DMS79 (cell line): ENCODE results near the gene PTPRG.

Experiments
- DNase-seq: peaks from one replicate; lab custom pipeline; 2025; lab: John Stamatoyannopoulos, UW

The PTPRG gene

DNA sequence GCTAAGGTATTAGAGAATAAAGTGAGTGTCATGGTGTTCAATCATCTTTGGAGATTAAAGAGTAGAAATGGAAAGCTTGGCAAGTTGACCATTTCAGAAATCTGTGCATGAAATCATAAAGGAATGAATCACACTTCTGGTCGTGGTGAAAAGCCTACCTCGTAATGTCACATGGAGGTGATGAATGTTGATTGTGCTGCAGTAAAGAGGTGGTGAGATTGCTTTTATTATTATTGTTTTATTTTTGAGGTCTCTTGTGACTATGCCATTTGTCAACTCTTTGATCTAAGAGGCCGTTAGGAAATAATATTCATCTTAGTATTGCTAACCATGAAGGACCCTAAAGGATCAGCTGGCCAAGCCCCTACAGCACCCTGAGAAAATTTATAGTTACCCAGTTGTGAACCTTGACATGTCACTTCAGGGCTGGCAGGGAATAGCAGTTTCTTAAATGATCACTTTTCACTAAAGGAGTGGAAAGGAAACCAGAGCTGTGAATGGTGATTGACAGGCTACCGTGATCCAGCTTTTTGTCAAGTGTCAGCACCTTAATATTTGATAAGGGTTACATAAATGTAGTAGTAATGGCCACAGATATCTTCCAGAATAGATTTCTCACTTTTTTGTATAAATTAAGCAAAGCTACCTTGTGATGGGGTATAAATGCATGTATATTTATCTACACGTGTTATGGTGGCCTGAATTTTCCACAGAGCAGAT is 203.9 kb downstream of the PTPRG start:
- DNase-seq = no peak

- no peak for DNase-seq
Measured at GRCh38 chr3:61768284-61769037, 207.1 kb downstream of the PTPRG start.

DNA sequence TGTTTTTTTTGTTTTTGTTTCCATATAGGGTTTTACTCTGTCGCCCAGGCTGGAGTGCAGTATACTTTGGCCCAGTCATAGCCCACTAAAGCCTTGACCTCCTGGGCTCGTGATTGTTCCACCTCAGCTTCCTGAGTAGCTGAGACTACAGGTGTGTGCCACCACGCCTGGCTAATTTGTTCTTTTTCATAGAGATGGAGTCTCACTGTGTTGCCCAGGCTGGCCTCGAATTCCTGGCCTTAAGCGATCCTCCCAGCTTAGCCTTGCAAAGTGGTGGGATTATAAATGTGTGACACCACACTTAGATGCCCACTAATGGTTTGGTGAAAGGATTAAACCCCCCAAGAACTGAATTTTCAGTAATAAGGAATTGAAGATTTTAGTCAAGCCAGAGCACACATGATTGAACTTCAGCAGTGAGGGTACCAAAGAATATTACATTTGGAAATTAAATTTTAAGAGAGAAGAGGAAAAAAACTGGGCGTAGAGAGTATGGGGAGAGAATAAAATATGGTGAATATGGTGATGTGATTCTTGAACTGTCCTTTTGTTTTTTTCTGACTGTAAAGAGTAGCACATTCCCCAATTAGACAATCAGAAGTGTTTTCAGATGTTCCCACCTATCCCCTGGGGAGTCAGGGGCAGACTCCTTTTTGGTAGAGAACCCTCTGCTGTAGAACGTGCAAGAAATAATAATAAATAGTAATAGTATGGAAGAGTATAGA is 208.1 kb downstream of the PTPRG start:
- DNase-seq = no peak

DNA sequence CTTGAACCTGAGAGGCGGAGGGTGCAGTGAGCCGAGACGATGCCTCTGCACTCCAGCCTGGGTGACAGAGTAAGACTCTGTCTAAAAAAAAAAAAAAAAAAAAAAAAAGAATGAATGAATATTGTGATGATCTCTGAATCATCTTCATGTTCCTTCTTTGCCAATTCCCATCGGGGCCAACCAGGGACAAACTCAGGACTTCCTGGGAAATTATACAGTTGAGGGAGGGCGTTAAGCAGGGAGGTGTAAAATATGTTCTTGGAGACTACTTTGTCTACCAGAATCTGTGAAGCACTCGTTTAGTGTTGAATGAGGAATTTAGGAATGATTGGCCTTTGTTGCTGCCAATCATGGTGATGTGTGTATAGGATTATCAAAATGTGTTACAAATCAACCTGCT is 210.6 kb downstream of the PTPRG start:
- DNase-seq = no peak

DNA sequence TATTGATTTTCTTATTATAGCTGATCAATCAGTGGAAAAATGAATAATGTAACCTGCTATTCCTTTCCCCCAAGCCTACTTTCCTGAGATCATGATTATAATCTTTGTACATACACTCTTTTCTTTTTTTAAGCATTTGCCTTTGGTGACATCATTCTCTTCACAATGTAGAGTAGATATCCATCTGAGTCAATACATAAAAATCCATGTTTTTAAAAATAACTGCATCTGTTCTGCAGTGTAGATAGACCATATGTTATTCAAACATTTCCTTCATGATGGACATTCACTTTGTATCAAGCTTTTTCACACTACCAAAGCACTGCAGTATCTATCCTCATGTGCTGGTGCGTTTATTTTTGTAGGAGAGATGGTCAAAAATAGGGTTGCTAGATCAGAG is 211.1 kb downstream of the PTPRG start:
- DNase-seq = no peak

DNA sequence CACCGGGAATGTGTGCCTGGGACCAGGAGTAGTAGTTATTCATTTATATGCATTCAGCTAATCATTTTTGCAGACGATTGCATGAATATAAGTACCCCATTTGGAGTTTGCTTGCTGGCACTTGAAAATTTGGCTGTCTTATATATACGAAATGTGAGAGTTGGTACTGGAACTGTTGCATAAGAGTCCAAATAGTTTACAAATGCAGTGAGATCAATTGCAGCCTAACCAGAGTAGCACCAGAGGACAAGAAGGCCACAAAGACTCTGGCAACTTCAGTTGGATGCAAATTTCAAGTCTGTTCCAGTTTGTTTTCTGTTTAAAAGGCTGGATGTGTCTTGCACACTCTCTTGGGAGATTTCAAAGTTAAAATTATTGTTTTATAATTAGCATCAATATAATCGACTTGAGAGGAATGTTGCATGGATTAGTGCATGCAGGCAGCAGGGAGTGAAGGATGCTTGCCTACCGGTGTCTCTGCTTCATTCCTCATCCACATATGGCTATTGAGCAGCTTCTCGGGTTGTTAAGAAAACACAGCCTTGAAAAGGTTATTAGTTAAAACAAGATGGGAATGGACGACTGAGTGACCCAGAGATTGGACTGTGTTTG is 213.0 kb downstream of the PTPRG start:
- DNase-seq = no peak

DNA sequence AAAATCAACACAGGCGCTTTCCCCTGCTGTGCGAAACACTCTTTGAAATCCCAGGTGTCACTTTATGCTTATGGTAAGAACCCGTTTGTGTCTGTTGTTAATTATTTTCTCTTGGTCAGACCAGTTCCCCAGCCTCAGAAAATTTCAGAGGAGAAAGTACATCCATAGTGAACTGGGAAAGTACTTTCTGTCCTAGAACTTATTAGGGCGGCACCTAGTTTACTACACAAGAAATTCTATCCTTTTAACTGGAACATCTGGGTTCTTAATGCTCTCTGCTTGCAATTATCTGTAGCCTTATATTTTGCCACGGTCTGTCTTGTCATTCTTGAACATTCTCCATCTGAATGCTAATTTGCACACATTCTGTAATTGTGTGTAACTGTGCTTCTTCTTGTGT is 215.0 kb downstream of the PTPRG start:
- no peak for DNase-seq

GRCh38 chr3:61777483-61777882 is 216.1 kb downstream of the PTPRG start:
- DNase-seq = no peak

DNA sequence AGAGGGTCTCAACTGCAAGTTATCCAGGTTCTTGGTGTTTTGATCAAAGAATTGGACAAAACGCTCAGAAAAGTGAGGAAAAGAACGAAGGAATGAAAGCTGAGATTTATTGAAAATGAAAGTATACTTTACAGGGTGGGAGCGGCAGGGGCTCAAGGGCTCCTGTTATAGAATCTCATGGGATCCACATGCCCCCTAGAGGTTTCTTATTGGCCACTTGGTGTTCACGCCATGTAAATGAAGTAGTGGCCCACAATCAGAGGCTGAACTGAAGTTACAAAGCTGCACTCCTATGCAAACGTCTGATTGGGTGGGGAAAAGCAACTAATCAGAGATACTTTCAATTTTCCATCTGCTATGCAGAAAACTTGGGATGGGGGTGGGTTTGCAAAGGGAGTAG is 216.7 kb downstream of the PTPRG start:
- DNase-seq = no peak

GRCh38 chr3:61780016-61780415 is 218.6 kb downstream of the PTPRG start:
- no peak for DNase-seq

- DNase-seq = no peak
Measured at GRCh38 chr3:61780455-61781228, 219.3 kb downstream of the PTPRG start.

DNA sequence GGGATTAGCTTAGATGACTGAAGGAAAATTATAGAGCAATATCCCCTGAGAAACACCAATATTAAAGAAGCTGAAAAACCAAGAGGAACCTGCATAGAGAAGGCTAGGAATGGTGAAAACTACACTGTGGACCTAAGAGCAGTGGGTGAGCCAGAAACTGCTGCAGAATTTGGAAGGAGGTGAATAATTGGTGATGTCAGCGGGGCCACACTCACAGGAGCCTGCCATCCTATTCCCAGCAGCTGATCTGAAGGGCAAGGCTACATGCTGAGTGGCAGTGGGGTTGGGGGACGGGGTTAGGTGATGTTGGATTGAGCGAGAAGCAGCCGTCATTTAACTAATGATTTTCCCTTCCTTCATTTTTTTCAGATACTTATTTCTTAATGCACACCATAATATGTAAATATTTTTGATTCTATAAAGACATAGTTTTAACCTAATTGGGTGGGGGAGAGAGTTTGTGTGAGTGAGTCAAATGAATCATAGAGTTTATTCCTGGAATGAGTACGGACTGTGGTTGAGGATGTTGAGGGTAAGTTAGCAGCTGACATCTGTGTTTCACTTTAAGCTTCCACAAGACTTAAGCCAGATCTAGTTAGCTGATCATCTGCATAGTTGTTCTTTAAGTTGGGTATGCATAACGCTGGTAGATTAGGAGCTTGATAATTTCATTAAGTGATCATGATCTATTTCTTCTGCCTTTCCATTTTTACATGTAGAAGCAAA is 222.8 kb downstream of the PTPRG start:
- no peak for DNase-seq

GRCh38 chr3:61788623-61789507 is 227.5 kb downstream of the PTPRG start:
- no peak for DNase-seq

DNA sequence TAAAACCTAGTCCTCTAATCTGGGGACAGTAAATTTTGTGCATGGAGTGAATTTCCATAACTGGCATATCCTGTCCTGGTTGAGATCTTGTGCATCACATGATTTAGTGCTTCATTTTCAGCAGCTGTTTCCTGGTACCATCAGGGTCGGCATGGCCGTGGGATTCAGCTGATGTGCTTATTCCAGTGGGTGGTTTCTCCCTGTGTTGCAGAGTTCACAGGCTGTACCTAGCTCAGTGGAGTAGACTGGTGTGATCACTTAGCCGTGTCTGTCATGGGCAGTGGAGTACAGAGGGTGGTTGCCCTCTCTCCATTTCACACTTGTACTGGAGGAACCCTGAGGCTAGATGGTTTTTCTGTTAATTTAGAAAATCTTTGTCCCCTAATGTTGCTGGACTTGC is 228.5 kb downstream of the PTPRG start:
- DNase-seq = no peak

GRCh38 chr3:61790411-61790810 is 229.0 kb downstream of the PTPRG start:
- no peak for DNase-seq

GRCh38 chr3:61793056-61793455 is 231.7 kb downstream of the PTPRG start:
- no peak for DNase-seq

GRCh38 chr3:61793521-61793920 is 232.2 kb downstream of the PTPRG start:
- DNase-seq = no peak

- DNase-seq = no peak
Measured at GRCh38 chr3:61794341-61794740, 233.0 kb downstream of the PTPRG start.

GRCh38 chr3:61794961-61795360 is 233.6 kb downstream of the PTPRG start:
- no peak for DNase-seq

DNA sequence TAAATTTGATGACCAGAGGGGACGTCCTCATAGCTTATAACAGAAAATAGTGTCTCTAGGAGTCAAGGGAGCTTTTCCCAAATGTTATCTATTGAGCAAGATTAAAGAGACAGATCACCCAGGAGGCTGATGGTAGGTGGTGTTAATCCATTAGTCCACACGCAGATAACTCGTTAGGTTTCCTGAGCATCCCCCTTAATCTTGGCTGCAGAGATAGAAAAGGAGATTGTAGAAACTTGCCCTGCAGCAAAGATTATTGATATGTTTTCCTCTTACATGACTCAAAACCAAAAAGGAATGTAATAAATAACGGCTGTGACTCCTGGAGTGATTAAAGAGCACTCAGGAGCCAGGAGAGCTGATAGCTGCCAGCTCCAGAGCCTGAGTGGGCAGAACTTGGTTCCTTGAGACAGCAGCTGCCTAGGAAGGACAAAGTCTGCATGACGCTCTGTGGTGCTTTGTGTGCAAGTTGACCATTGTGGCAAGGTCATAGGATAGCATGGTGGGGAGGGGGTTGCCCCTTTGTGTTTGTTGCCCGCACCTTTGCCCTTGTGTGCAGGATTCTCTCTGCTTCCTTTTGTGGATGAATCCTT is 234.8 kb downstream of the PTPRG start:
- peak; percentile 1 for DNase-seq
